Endothelial cell of umbilical vein (primary cell): ENCODE results near the gene CEACAM5.
"Not testable (repeated sequence)": the region's sequence is repeated elsewhere in the genome, so short reads cannot be mapped to it uniquely, and the experiment has no call there.

Experiments
- CTCF ChIP-seq, 2 donors: IDR thresholded peaks; 1 replicate in 1 of 2; 2 replicates in 1 of 2; pipeline ENCODE4 v1.5.1; 2011; ENCODE audit warnings: low read length in 2 of 2, mild to moderate bottlenecking in 2 of 2, moderate library complexity in 2 of 2, control low read depth in 1 of 2, inconsistent platforms in 1 of 2, low read depth in 1 of 2; ENCODE audit not compliant: insufficient read depth in 1 of 2; ENCODE audit errors: extremely low read depth in 1 of 2
- EZH2 ChIP-seq: IDR thresholded peaks from 2 replicates; pipeline ENCODE4 v1.6.1; 2012; ENCODE audit warnings: borderline replicate concordance, low read depth, mild to moderate bottlenecking, moderate library complexity, low read length, inconsistent platforms; ENCODE audit not compliant: severe bottlenecking
- FOS ChIP-seq: IDR thresholded peaks from 2 replicates; pipeline ENCODE4 v1.6.1; 2011; ENCODE audit warnings: mild to moderate bottlenecking, low read length, moderate library complexity, borderline replicate concordance; ENCODE audit not compliant: insufficient read depth
- JUN ChIP-seq: IDR thresholded peaks from 2 replicates; pipeline ENCODE4 v1.6.1; 2011; ENCODE audit warnings: borderline replicate concordance, low read depth; ENCODE audit not compliant: insufficient read length, insufficient read depth
- MAX ChIP-seq: IDR thresholded peaks from 2 replicates; pipeline ENCODE4 v1.6.1; 2011; ENCODE audit not compliant: insufficient read depth, insufficient read length
- MYC ChIP-seq: IDR thresholded peaks from one replicate; pipeline ENCODE4 v1.6.1; 2011; ENCODE audit warnings: mild to moderate bottlenecking, low read depth, low read length
- POLR2A ChIP-seq: IDR thresholded peaks from 2 replicates; pipeline ENCODE4 v1.6.1; 2012; ENCODE audit warnings: low read depth, mild to moderate bottlenecking, control low read depth, low read length
- POLR2AphosphoS5 ChIP-seq: IDR thresholded peaks from 2 replicates; pipeline ENCODE4 v1.6.1; 2012; ENCODE audit warnings: low read depth, mild to moderate bottlenecking, control low read depth, low read length, moderate library complexity; ENCODE audit not compliant: insufficient read depth

GRCh38 chr19:41768105-41768504, 59.7 kb downstream of the CEACAM5 start:
- TF ChIP-seq CTCF (IDR thresholded peaks at IDR 0.05; ENCODE audit: extremely low read depth in 1 of 2, insufficient read depth in 1 of 2, low read depth in 1 of 2, low read length in 2 of 2); EZH2; MAX; POLR2A; POLR2AphosphoS5; FOS; JUN; MYC: not testable (repeated sequence)
